H9 (cell line): ENCODE results near the gene ZC3H18. TPM values are rescaled to one million over a fixed set of nuclear protein-coding genes. Genes with fewer than 3 reads are reported as not detected.
A peak's percentile ranks its signal among the peaks of the same experiment; 100 is the strongest.
"Not testable (repeated sequence)": the region's sequence is repeated elsewhere in the genome, so short reads cannot be mapped to it uniquely, and the experiment has no call there.

Experiments
- DNase-seq: peaks from one replicate; pipeline ENCODE4 v3.0.0-alpha.2; 2017
- H2AFZ ChIP-seq: one replicate; pipeline ENCODE4 v1.6.1; 2013; ENCODE audit warnings: mild to moderate bottlenecking, low read length, control low read depth, moderate library complexity
- H2AK5ac ChIP-seq: 2 replicates; pipeline ENCODE4 v1.6.1; 2013; ENCODE audit warnings: low read length, control low read depth, mixed read lengths; ENCODE audit not compliant: insufficient read length
- H2BK120ac ChIP-seq: one replicate; pipeline ENCODE4 v1.6.1; 2013; ENCODE audit warnings: low read depth, mild to moderate bottlenecking, low read length, control low read depth, inconsistent platforms; ENCODE audit not compliant: poor library complexity, severe bottlenecking
- H2BK12ac ChIP-seq: 2 replicates; pipeline ENCODE4 v1.6.1; 2013; ENCODE audit warnings: low read length, control low read depth, mixed read lengths, low read depth; ENCODE audit not compliant: insufficient read length
- H2BK15ac ChIP-seq: 2 replicates; pipeline ENCODE4 v1.6.1; 2013; ENCODE audit warnings: low read depth, low read length, control low read depth
- H2BK20ac ChIP-seq: one replicate; pipeline ENCODE4 v1.6.1; 2013; ENCODE audit warnings: low read depth, mild to moderate bottlenecking, low read length, control low read depth, inconsistent platforms; ENCODE audit not compliant: poor library complexity, severe bottlenecking
- H2BK5ac ChIP-seq: 2 replicates; pipeline ENCODE4 v1.6.1; 2013; ENCODE audit warnings: low read length, control low read depth, mixed read lengths; ENCODE audit not compliant: insufficient read length
- H3K14ac ChIP-seq: 2 replicates; pipeline ENCODE4 v1.6.1; 2013; ENCODE audit warnings: low read length, control low read depth; ENCODE audit not compliant: insufficient read depth
- H3K18ac ChIP-seq: 2 replicates; pipeline ENCODE4 v1.6.1; 2013; ENCODE audit warnings: low read depth, mild to moderate bottlenecking, mixed read lengths, low read length, control low read depth; ENCODE audit not compliant: insufficient read length
- H3K23ac ChIP-seq: 2 replicates; pipeline ENCODE4 v1.6.1; 2013; ENCODE audit warnings: low read length, control low read depth, mixed read lengths, low read depth; ENCODE audit not compliant: insufficient read length
- H3K23me2 ChIP-seq: 2 replicates; pipeline ENCODE4 v1.6.1; 2013; ENCODE audit warnings: low read depth, mild to moderate bottlenecking, mixed read lengths, low read length, control low read depth; ENCODE audit not compliant: insufficient read length, poor library complexity, severe bottlenecking
- H3K27ac ChIP-seq: 2 replicates; pipeline ENCODE4 v1.5.1; 2013; ENCODE audit warnings: low read length, control low read depth, mixed read lengths, low read depth; ENCODE audit not compliant: insufficient read length
- H3K27me3 ChIP-seq: 2 replicates; pipeline ENCODE4 v1.6.1; 2013; ENCODE audit warnings: low read length, control low read depth, inconsistent platforms; ENCODE audit not compliant: insufficient read depth
- H3K4ac ChIP-seq: 2 replicates; pipeline ENCODE4 v1.6.1; 2013; ENCODE audit warnings: low read depth, mild to moderate bottlenecking, control low read depth, inconsistent platforms, low read length, moderate library complexity
- H3K4me1 ChIP-seq: 2 replicates; pipeline ENCODE4 v1.6.1; 2013; ENCODE audit warnings: low read length, control low read depth, inconsistent platforms; ENCODE audit not compliant: insufficient read depth
- H3K4me2 ChIP-seq: 2 replicates; pipeline ENCODE4 v1.6.1; 2013; ENCODE audit warnings: low read length, control low read depth, mixed read lengths; ENCODE audit not compliant: insufficient read length, insufficient read depth
- H3K56ac ChIP-seq: 2 replicates; pipeline ENCODE4 v1.6.1; 2013; ENCODE audit warnings: low read depth, mild to moderate bottlenecking, mixed read lengths, low read length, control low read depth; ENCODE audit not compliant: insufficient read length
- H3K79me1 ChIP-seq: 2 replicates; pipeline ENCODE4 v1.6.1; 2013; ENCODE audit warnings: low read depth, mild to moderate bottlenecking, moderate library complexity, low read length, control low read depth, inconsistent platforms; ENCODE audit not compliant: insufficient read depth, poor library complexity, severe bottlenecking
- H3K79me2 ChIP-seq: 2 replicates; pipeline ENCODE4 v1.6.1; 2013; ENCODE audit warnings: low read length, control low read depth, inconsistent platforms; ENCODE audit not compliant: insufficient read depth
- H3K9ac ChIP-seq: 2 replicates; pipeline ENCODE4 v1.6.1; 2013; ENCODE audit warnings: low read length, control low read depth, mixed read lengths; ENCODE audit not compliant: insufficient read length; ENCODE audit errors: extremely low read depth
- H3K9me3 ChIP-seq: one replicate; pipeline ENCODE4 v1.6.1; 2013; ENCODE audit warnings: low read depth, low read length, inconsistent platforms; ENCODE audit not compliant: control insufficient read depth
- H3T11ph ChIP-seq: one replicate; pipeline ENCODE4 v1.6.1; 2013; ENCODE audit warnings: mild to moderate bottlenecking, low read length, control low read depth, inconsistent platforms
- H4K20me1 ChIP-seq: one replicate; pipeline ENCODE4 v1.6.1; 2013; ENCODE audit not compliant: control insufficient read depth, insufficient read length, insufficient read depth
- H4K5ac ChIP-seq: 2 replicates; pipeline ENCODE4 v1.6.1; 2013; ENCODE audit warnings: low read depth, mild to moderate bottlenecking, mixed read lengths, low read length, control low read depth; ENCODE audit not compliant: insufficient read length
- H4K8ac ChIP-seq: replicated peaks from 2 replicates; pipeline ENCODE4 v1.6.1; 2013; ENCODE audit warnings: low read length, control low read depth, mixed read lengths, low read depth; ENCODE audit not compliant: insufficient read length
- H4K91ac ChIP-seq: 2 replicates; pipeline ENCODE4 v1.6.1; 2013; ENCODE audit warnings: low read depth, mild to moderate bottlenecking, moderate library complexity, mixed read lengths, low read length, control low read depth; ENCODE audit not compliant: insufficient read length
- H3K27ac Mint-ChIP-seq, 3 experiments: 2 replicates in 2 of 3; 3 replicates in 1 of 3; pipeline ENCODE4 v1.8.0; 2020 to 2021; ENCODE audit warnings: mixed read lengths in 3 of 3, mild to moderate bottlenecking in 1 of 3, moderate library complexity in 1 of 3
- H3K27me3 Mint-ChIP-seq: 2 replicates; pipeline ENCODE4 v1.8.0; 2021; ENCODE audit warnings: low read depth, mild to moderate bottlenecking, moderate library complexity, mixed read lengths
- H3K36me3 Mint-ChIP-seq, 3 experiments: 2 replicates in 2 of 3; 3 replicates in 1 of 3; pipeline ENCODE4 v1.8.0; 2020 to 2021; ENCODE audit warnings: low read depth in 3 of 3, mixed read lengths in 3 of 3; ENCODE audit not compliant: insufficient read depth in 1 of 3
- H3K4me1 Mint-ChIP-seq, 2 experiments: 2 replicates each; pipeline ENCODE4 v1.8.0; 2020; ENCODE audit warnings: mixed read lengths in 2 of 2
- H3K4me3 Mint-ChIP-seq, 2 experiments: 2 replicates in 1 of 2; 3 replicates in 1 of 2; pipeline ENCODE4 v1.8.0; 2020 to 2021; ENCODE audit warnings: mild to moderate bottlenecking in 2 of 2, mixed read lengths in 2 of 2, moderate library complexity in 1 of 2
- H3K9me3 Mint-ChIP-seq, 2 experiments: 2 replicates in 1 of 2; 3 replicates in 1 of 2; pipeline ENCODE4 v1.8.0; 2020; ENCODE audit warnings: mild to moderate bottlenecking in 2 of 2, mixed read lengths in 2 of 2, moderate library complexity in 1 of 2
- WGBS: extraction: QIAGEN DNeasy Blood & Tissue Kit; methylation state at CpG from one replicate; pipeline ENCODE4 v1.1.7; 2013; ENCODE audit warnings: missing lambda C conversion rate, low lambda C conversion rate, mixed read lengths; ENCODE audit not compliant: insufficient read length; ENCODE audit errors: extremely low coverage; 5-methylcytosine and 5-hydroxymethylcytosine counted together
- total RNA-seq: library from RNA; stranded (reverse); gene quantifications from 2 replicates; pipeline ENCODE4 v1.2.1, GENCODE V29; 2021
- TF ChIP-seq, protein P1 (sequence below): fragments of 200-600 bp; sonication (generic); conservative IDR thresholded peaks from 3 replicates; pipeline ENCODE4 v1.8.0; 2021; ENCODE audit warnings: antibody characterized with exemption, mild to moderate bottlenecking

The ZC3H18 gene
- total RNA-seq, 1 experiment from 2014 or later = 69.7 TPM

DNA sequence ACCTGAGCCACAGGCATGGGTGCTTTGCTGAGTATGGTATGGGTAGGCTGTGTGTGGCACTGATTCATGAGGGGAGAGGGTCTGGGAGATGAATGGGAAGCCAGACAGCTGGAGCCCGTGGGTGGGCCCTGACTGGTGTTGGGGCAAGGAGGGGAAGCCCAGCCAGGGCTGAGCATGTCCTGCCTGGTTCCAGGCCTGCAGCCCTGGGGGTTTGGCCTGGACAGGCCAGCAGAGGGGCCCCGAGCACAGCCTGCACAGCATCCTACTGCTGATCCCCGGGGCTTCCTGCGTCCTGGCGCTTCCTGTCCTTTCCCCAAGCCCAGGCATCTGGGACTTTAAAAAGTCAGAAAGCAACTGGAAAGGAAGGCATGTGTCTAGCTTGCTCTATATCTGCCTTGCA is 97.3 kb downstream of the ZC3H18 start:
- Histone ChIP-seq H2BK20ac (no peak overlapping the region), H3K4me1 (no peaks in the 10 kb centered on the region), H4K5ac (no peak overlapping the region), H3K23me2 (peaks cover 5% of the 10 kb centered on the region), H3K27me3 (no peaks in the 10 kb centered on the region), H2BK12ac (no peak overlapping the region), H3K27ac (no peak overlapping the region), H3K18ac (no peak overlapping the region), H4K91ac (no peak overlapping the region), H3K79me1 (no peaks in the 10 kb centered on the region), H2BK5ac (no peak overlapping the region), H2AFZ (no peak overlapping the region), H3K9me3 (no peaks in the 10 kb centered on the region), H4K8ac (no peak overlapping the region), H3K4me2 (no peak overlapping the region), H2AK5ac (no peak overlapping the region), H3T11ph (no peak overlapping the region), H3K14ac (no peak overlapping the region; the same call in 1 of the 2 replicates), H3K23ac (no peak overlapping the region), H4K20me1 (no peaks in the 10 kb centered on the region), H3K79me2 (no peaks in the 10 kb centered on the region), H2BK15ac (no peak overlapping the region), H2BK120ac (no peak overlapping the region), H3K9ac (no peak overlapping the region), H3K4ac (no peak overlapping the region), H3K56ac (no peak overlapping the region)
- Mint-ChIP-seq H3K9me3 (peaks cover 3% of the 10 kb centered on the region in 2 experiments; a peak in 2 of 5 replicates), H3K4me3 (no peak overlapping the region), H3K27ac (peak overlapping the region in 2 of 3 experiments; percentile 83 to 95; a peak in 3 of 7 replicates), H3K4me1 (peaks cover 7 to 10% of the 10 kb centered on the region in 2 experiments), H3K27me3 (no peaks in the 10 kb centered on the region; the same call in none of the 2 replicates), H3K36me3 (peaks cover 13 to 25% (median 16%) of the 10 kb centered on the region in 3 experiments)
- no CpG with 5 or more reads among the region's 5 CpGs for WGBS
- DNase-seq = no peak
- TF ChIP-seq, protein P1, sequence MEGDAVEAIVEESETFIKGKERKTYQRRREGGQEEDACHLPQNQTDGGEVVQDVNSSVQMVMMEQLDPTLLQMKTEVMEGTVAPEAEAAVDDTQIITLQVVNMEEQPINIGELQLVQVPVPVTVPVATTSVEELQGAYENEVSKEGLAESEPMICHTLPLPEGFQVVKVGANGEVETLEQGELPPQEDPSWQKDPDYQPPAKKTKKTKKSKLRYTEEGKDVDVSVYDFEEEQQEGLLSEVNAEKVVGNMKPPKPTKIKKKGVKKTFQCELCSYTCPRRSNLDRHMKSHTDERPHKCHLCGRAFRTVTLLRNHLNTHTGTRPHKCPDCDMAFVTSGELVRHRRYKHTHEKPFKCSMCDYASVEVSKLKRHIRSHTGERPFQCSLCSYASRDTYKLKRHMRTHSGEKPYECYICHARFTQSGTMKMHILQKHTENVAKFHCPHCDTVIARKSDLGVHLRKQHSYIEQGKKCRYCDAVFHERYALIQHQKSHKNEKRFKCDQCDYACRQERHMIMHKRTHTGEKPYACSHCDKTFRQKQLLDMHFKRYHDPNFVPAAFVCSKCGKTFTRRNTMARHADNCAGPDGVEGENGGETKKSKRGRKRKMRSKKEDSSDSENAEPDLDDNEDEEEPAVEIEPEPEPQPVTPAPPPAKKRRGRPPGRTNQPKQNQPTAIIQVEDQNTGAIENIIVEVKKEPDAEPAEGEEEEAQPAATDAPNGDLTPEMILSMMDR = peak; percentile 28; the same call in 2 of the 3 replicates

DNA sequence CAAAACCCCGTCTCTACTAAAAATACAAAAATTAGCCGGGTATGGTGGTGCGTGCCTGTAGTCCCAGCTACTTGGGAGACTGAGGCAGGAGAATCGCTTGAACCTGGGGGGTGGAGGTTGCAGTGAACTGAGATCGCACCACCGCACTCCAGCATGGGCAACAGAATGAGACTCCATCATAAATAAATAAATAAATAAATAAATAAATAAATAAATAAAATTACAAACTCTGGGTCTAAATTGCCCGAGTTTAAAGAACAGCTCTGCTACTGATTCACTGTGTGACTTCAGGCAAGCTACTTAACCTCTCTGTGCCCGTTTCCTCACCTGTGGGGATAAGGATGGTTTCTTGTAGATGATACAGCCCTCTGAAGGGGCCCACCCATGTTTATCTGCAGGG is 99.3 kb downstream of the ZC3H18 start:
- not testable (repeated sequence) for H3K4me2 ChIP-seq, H3K4me1 ChIP-seq, H3K79me2 ChIP-seq, H3K23ac ChIP-seq, H4K8ac ChIP-seq, H3K18ac ChIP-seq, H2AK5ac ChIP-seq, H2BK120ac ChIP-seq, H3K9ac ChIP-seq, H4K91ac ChIP-seq, H3K27me3 Mint-ChIP-seq, H3K9me3 Mint-ChIP-seq, H3K23me2 ChIP-seq, H3K4ac ChIP-seq, H3K27ac ChIP-seq, H2BK15ac ChIP-seq, H3K27me3 ChIP-seq, H3K79me1 ChIP-seq, H2AFZ ChIP-seq, H2BK12ac ChIP-seq, H4K5ac ChIP-seq, H3K27ac Mint-ChIP-seq, H2BK20ac ChIP-seq, H3K4me3 Mint-ChIP-seq, H2BK5ac ChIP-seq, DNase-seq, H3K56ac ChIP-seq, H4K20me1 ChIP-seq, H3K14ac ChIP-seq, H3K9me3 ChIP-seq, H3T11ph ChIP-seq
- Mint-ChIP-seq H3K36me3 (peaks cover 13 to 34% (median 16%) of the 10 kb centered on the region in 3 experiments), H3K4me1 (peaks cover 9 to 12% of the 10 kb centered on the region in 2 experiments)
- no CpG with 5 or more reads among the region's 8 CpGs for WGBS
